ENCODE measurements around the gene PBX3. TPM values are rescaled to one million over a fixed set of nuclear protein-coding genes. Genes with fewer than 3 reads are reported as not detected.
A peak's percentile ranks its signal among the peaks of the same experiment; 100 is the strongest.

The PBX3 gene
- total RNA-seq, 2 donors from 2014 or later = 21.4 to 40.2 TPM

- Mint-ChIP-seq H3K4me1 (ENCODE audit: low read depth in 2 of 2) (no peaks in the 10 kb centered on the region), H3K36me3 (peaks cover 4% of the 10 kb centered on the region), H3K27me3 (peaks cover 0 to 6% of the 10 kb centered on the region in 2 donors), H3K9me3 (peaks cover 3% of the 10 kb centered on the region), H3K27ac (no peak overlapping the region), H3K4me3 (no peak overlapping the region)
- DNase-seq (ENCODE audit: low spot score) (no peak), ATAC-seq (peak in 1 of 2 donors; percentile 11)
Measured at GRCh38 chr9:125974705-125975104, 227.5 kb downstream of the PBX3 start.

GRCh38 chr9:125977223-125977622, 230.1 kb downstream of the PBX3 start:
- H3K4me3 Mint-ChIP-seq = no peak overlapping the region
- ATAC-seq (no peak), DNase-seq (ENCODE audit: low spot score) (no peak)
- peaks cover 10% of the 10 kb centered on the region for H3K36me3 Mint-ChIP-seq
- H3K27ac Mint-ChIP-seq = no peak overlapping the region
- H3K9me3 Mint-ChIP-seq = peaks cover 4% of the 10 kb centered on the region
- no peaks in the 10 kb centered on the region for H3K4me1 Mint-ChIP-seq (ENCODE audit: low read depth in 2 of 2)
- H3K27me3 Mint-ChIP-seq = peaks cover 12 to 18% of the 10 kb centered on the region in 2 donors

DNA sequence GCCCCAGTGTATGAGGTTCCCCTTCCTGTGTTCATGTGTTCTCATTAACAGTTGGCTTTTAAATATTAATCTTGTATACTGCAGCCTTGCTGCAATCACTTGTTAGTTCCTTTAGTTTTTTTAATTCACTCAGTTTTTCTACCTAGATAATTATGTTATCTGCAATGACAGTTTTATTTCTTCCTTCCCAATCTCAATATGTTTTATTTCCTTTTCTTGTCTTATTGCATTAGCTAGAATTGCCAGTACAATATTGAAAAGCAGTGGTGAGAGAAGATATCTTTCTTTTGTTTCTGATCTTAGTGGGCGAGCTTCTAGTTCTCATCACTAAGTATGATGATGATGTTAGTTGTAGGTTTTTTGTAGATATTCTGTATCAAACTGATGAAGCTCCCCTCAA, 232.2 kb downstream of the PBX3 start:
- H3K36me3 Mint-ChIP-seq = peaks cover 10% of the 10 kb centered on the region
- no peak for DNase-seq (ENCODE audit: low spot score)
- no peak for ATAC-seq
- peaks cover 12 to 21% of the 10 kb centered on the region in 2 donors for H3K27me3 Mint-ChIP-seq
- no peak overlapping the region for H3K27ac Mint-ChIP-seq
- peaks cover 4% of the 10 kb centered on the region for H3K9me3 Mint-ChIP-seq
- no peaks in the 10 kb centered on the region for H3K4me1 Mint-ChIP-seq (ENCODE audit: low read depth in 2 of 2)
- no peak overlapping the region for H3K4me3 Mint-ChIP-seq

GRCh38 chr9:125982798-125983406, 235.7 kb downstream of the PBX3 start:
- Mint-ChIP-seq H3K9me3 (peaks cover 10% of the 10 kb centered on the region), H3K4me3 (no peak overlapping the region), H3K27me3 (peaks cover 12 to 20% of the 10 kb centered on the region in 2 donors), H3K27ac (no peak overlapping the region), H3K4me1 (ENCODE audit: low read depth in 2 of 2) (peaks cover 0 to 4% of the 10 kb centered on the region in 2 donors), H3K36me3 (peaks cover 10% of the 10 kb centered on the region)
- DNase-seq (ENCODE audit: low spot score) (peak; percentile 51), ATAC-seq (no peak)

DNA sequence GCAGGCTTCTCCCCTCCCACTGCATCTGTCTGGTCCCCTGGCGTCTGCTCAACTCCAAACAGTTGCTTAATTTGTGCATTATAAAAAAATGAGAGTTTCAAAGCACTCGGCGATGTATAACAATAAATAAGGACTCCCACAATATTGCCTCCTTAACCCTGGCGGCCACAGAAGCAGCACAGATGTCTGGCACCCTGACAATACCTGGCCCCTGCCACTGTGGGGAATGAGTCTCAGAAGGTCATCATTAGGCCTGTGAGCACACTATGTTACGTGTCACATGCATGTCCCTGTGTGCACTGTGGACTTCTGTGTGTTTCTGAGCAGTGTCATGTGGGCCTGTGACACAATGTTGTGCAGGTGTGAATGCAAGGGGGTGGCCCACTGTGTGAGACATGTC, 236.5 kb downstream of the PBX3 start:
- no peak overlapping the region for H3K4me3 Mint-ChIP-seq
- DNase-seq (ENCODE audit: low spot score) (no peak), ATAC-seq (no peak)
- peaks cover 12 to 20% of the 10 kb centered on the region in 2 donors for H3K27me3 Mint-ChIP-seq
- H3K9me3 Mint-ChIP-seq = peaks cover 10% of the 10 kb centered on the region
- no peak overlapping the region for H3K27ac Mint-ChIP-seq
- peaks cover 0 to 4% of the 10 kb centered on the region in 2 donors for H3K4me1 Mint-ChIP-seq (ENCODE audit: low read depth in 2 of 2)
- H3K36me3 Mint-ChIP-seq = peaks cover 10% of the 10 kb centered on the region

GRCh38 chr9:125984461-125984860, 237.3 kb downstream of the PBX3 start:
- Mint-ChIP-seq H3K4me3 (no peak overlapping the region), H3K27ac (no peak overlapping the region), H3K27me3 (peaks cover 12 to 18% of the 10 kb centered on the region in 2 donors), H3K4me1 (ENCODE audit: low read depth in 2 of 2) (peaks cover 0 to 4% of the 10 kb centered on the region in 2 donors), H3K9me3 (peaks cover 9% of the 10 kb centered on the region), H3K36me3 (peaks cover 8% of the 10 kb centered on the region)
- peak; percentile 34 for DNase-seq (ENCODE audit: low spot score)
- ATAC-seq = no peak

GRCh38 chr9:125985142-125985997, 238.2 kb downstream of the PBX3 start:
- Mint-ChIP-seq H3K27me3 (peaks cover 9 to 12% of the 10 kb centered on the region in 2 donors), H3K27ac (no peak overlapping the region), H3K9me3 (peaks cover 6% of the 10 kb centered on the region), H3K4me1 (ENCODE audit: low read depth in 2 of 2) (peaks cover 0 to 4% of the 10 kb centered on the region in 2 donors), H3K4me3 (no peak overlapping the region), H3K36me3 (no peaks in the 10 kb centered on the region)
- ATAC-seq (no peak), DNase-seq (ENCODE audit: low spot score) (no peak)

DNA sequence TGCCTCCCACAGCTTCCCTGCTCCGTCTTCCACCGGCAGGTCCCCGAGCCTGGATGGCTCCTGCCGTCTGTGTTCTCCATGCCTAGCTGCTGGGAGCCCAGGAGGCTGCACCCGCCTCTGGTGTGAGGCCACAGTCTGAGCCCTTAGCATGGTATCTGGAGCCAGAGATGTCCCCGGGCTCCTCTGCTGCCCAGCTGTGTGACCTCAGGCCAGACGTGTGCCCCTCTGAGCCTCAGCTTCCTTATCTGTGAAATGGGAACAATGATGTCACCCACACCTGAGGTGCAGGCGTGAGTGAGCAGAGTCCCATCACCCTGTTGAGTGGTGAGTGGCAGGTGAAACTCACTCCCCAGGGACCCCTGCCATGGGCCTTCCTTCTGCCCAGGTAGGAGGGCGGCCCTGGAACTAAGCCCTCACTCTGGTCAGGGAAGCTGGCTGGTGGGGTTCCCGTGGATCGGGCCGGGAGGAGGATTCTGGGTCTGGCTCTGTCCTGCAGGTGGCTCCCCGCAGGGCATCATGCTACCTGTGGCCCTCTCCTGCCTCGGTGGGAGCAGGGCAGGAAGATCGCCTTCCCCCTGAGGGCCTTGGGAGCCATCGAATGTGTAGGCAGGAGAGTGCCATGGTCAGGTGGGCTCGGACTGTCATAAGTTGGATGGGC, 239.0 kb downstream of the PBX3 start:
- ATAC-seq (no peak), DNase-seq (ENCODE audit: low spot score) (peak; percentile 40)
- Mint-ChIP-seq H3K4me3 (no peak overlapping the region), H3K27me3 (peaks cover 7 to 8% of the 10 kb centered on the region in 2 donors), H3K36me3 (no peaks in the 10 kb centered on the region), H3K27ac (no peak overlapping the region), H3K4me1 (ENCODE audit: low read depth in 2 of 2) (peaks cover 0 to 4% of the 10 kb centered on the region in 2 donors), H3K9me3 (peaks cover 6% of the 10 kb centered on the region)

GRCh38 chr9:125986966-125987365, 239.8 kb downstream of the PBX3 start:
- H3K27me3 Mint-ChIP-seq = peaks cover 0 to 5% of the 10 kb centered on the region in 2 donors
- H3K4me1 Mint-ChIP-seq (ENCODE audit: low read depth in 2 of 2) = peaks cover 0 to 4% of the 10 kb centered on the region in 2 donors
- DNase-seq (ENCODE audit: low spot score) (peak; percentile 35), ATAC-seq (no peak)
- H3K27ac Mint-ChIP-seq = no peak overlapping the region
- peaks cover 6% of the 10 kb centered on the region for H3K9me3 Mint-ChIP-seq
- H3K4me3 Mint-ChIP-seq = no peak overlapping the region
- no peaks in the 10 kb centered on the region for H3K36me3 Mint-ChIP-seq

DNA sequence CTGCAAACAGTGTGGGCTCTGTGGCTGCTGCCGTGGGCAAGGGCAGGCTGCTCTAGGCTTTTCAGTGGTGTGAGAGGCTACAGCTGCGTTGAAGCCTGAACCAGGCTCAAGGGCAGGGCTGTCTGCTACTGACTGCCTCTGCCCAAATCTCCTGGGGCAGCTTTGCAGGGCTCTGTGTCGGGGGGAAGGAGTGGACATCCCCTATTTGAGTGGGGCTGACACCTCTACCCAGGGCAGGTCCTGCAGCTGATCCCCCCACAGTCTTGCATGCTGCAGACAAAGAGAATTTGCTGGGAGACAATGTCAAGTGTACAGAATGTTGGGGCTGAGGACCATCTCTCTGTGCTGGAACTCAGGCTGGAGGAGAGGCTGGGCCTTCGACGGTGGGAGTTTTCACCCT, 240.2 kb downstream of the PBX3 start:
- H3K9me3 Mint-ChIP-seq = peaks cover 6% of the 10 kb centered on the region

DNA sequence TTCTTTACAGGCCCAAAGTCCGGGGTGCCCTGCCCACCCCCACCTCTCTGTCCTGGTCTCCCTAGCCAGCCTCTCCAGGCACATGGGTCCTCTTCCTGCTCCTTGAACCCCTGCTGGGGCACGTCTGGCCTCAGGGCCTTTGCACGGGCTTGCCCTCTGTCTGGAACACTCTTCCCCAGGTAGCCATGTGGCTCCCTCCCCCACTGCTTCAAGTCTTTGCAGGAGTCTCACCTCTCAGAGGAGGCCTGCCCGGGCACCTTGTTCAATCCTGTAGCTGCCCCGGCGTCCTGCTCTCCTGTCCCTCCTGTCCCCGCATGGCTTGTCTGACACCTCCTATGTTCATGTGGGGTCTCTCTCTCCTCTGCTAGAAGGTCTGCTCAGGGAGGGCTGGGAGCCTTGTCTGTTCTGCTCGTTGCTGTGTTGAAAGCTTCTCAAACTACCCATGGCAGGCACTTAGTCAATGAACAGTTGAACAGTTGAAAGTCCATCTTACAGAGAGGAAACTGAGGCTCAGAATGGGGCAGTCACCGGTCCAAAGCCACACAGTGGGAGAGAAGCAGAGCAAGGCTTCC, 241.4 kb downstream of the PBX3 start:
- H3K4me3 Mint-ChIP-seq = no peak overlapping the region
- H3K27me3 Mint-ChIP-seq = no peaks in the 10 kb centered on the region
- no peaks in the 10 kb centered on the region for H3K36me3 Mint-ChIP-seq
- peaks cover 0 to 4% of the 10 kb centered on the region in 2 donors for H3K4me1 Mint-ChIP-seq (ENCODE audit: low read depth in 2 of 2)
- no peak overlapping the region for H3K27ac Mint-ChIP-seq
- DNase-seq (ENCODE audit: low spot score) (peak; percentile 38), ATAC-seq (no peak)
- H3K9me3 Mint-ChIP-seq = peaks cover 6% of the 10 kb centered on the region

More for the DNA sequence above, 240.2 kb downstream of the PBX3 start:
- DNase-seq (ENCODE audit: low spot score) (peak; percentile 23), ATAC-seq (no peak)
- H3K4me1 Mint-ChIP-seq (ENCODE audit: low read depth in 2 of 2) = peaks cover 0 to 4% of the 10 kb centered on the region in 2 donors
- H3K4me3 Mint-ChIP-seq = no peak overlapping the region
- no peak overlapping the region for H3K27ac Mint-ChIP-seq
- no peaks in the 10 kb centered on the region for H3K36me3 Mint-ChIP-seq
- peaks cover 0 to 1% of the 10 kb centered on the region in 2 donors for H3K27me3 Mint-ChIP-seq

DNA sequence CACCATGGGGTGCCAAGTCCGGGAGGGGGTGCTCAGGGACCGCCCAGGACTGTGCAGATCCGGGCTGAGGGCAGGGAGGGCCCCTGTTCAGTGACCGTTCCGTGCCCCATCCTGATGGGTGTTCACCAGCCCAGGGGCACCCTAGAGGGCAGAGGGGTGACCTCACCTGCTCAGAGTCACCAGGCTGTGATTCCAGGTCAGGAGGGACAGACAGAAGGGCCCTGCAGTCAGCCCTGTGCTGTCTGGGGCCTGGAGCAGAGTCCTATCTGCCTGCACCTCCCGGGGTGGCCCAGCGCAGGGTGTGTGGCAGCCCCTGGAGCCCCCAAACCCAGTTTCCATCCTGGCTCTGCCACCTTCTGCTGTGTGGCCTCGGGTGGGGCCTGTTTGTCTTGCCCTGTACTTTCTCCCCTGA, 241.9 kb downstream of the PBX3 start:
- Mint-ChIP-seq H3K4me1 (ENCODE audit: low read depth in 2 of 2) (peaks cover 0 to 4% of the 10 kb centered on the region in 2 donors), H3K4me3 (no peak overlapping the region), H3K27me3 (no peaks in the 10 kb centered on the region), H3K36me3 (no peaks in the 10 kb centered on the region), H3K27ac (no peak overlapping the region), H3K9me3 (peaks cover 6% of the 10 kb centered on the region)
- ATAC-seq (peak in 1 of 2 donors; percentile 11), DNase-seq (ENCODE audit: low spot score) (peak; percentile 46)

DNA sequence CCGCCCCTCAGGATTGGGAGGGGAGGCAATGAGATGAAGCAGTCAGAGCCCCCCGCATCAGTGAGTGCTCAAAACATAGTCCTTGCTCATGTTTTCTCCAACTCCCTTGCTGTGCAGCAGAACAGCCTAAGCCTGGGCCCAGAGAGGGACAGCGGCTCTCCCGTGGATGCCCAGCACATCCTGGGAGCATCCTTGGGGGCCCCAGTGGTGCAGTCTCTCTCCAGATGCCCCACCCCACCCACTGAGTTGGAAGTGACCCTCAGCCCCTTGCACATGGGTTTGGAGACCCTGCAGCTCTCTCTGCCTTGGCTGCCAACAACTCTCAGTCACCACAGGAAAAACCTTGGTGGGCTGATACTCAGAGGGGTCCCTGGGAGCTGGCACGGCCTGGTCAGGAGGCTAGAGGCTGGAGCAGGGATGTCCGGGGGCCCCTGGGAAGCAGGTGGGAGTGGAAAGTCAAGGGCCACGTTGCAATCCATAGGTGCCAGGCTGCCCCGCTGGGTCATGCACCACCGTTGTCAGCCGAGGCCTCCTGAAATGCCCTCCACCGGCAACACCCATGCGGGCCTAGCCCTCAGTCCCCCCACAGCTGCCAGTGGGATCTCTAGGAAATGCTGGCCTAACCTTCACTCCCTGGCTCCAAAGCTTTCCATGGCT, 242.5 kb downstream of the PBX3 start:
- Mint-ChIP-seq H3K4me1 (ENCODE audit: low read depth in 2 of 2) (peaks cover 0 to 4% of the 10 kb centered on the region in 2 donors), H3K27ac (no peak overlapping the region), H3K9me3 (peaks cover 6% of the 10 kb centered on the region), H3K36me3 (no peaks in the 10 kb centered on the region), H3K4me3 (no peak overlapping the region), H3K27me3 (no peaks in the 10 kb centered on the region)
- ATAC-seq (no peak), DNase-seq (ENCODE audit: low spot score) (peak; percentile 58)

Data from natural killer cell treated with Interleukin-12 subunit alpha and Interleukin-12 subunit beta and Interleukin-15 and Interleukin-18, amount 100 ng/mL, for 72 hours (primary cell).